Kidney (tissue), 14 donors: ENCODE data around the gene URM1. TPM values are rescaled to one million over a fixed set of nuclear protein-coding genes. Genes with fewer than 3 reads are reported as not detected.
A peak's percentile ranks its signal among the peaks of the same experiment; 100 is the strongest.
"Not testable (repeated sequence)": the region's sequence is repeated elsewhere in the genome, so short reads cannot be mapped to it uniquely, and the experiment has no call there.

Experiments used
- DNase-seq, 5 donors: peaks; one replicate each; pipeline ENCODE4 v3.0.0-alpha.2; 2013 to 2020
- FAIRE-seq: peaks from 2 replicates; lab custom pipeline; 2012; peaks lifted over from hg19 to GRCh38; lab: Jason Lieb, UNC
- H3K27ac ChIP-seq, 2 donors: one replicate each; pipeline ENCODE4 v1.7.0; 2013; ENCODE audit warnings: low read depth in 2 of 2, low read length in 2 of 2, inconsistent platforms in 1 of 2
- H3K27me3 ChIP-seq: one replicate; pipeline ENCODE4 v1.7.1; 2013; ENCODE audit warnings: low read length, inconsistent platforms; ENCODE audit not compliant: control insufficient read depth, insufficient read depth
- H3K36me3 ChIP-seq, 3 donors: one replicate each; pipeline versions ENCODE4 v1.7.0 to v1.7.1; 2013; ENCODE audit warnings: low read length in 3 of 3, control low read depth in 1 of 3, inconsistent platforms in 1 of 3; ENCODE audit not compliant: insufficient read depth in 3 of 3, control insufficient read depth in 2 of 3
- H3K4me1 ChIP-seq, 3 donors: one replicate each; pipeline versions ENCODE4 v1.7.0 to v1.7.1; 2013; ENCODE audit warnings: low read length in 3 of 3, inconsistent platforms in 1 of 3, low read depth in 1 of 3; ENCODE audit not compliant: control insufficient read depth in 2 of 3, insufficient read depth in 2 of 3
- H3K4me3 ChIP-seq, 3 donors: one replicate each; pipeline versions ENCODE4 v1.7.0 to v1.8.1; 2013; ENCODE audit warnings: low read length in 3 of 3, control low read depth in 1 of 3, inconsistent platforms in 1 of 3
- H3K9ac ChIP-seq, 3 donors: one replicate each; pipeline versions ENCODE4 v1.7.0 to v1.7.1; 2013; ENCODE audit warnings: low read length in 3 of 3, control low read depth in 1 of 3, inconsistent platforms in 1 of 3
- H3K9me3 ChIP-seq, 3 donors: one replicate each; pipeline versions ENCODE4 v1.7.0 to v1.7.1; 2013; ENCODE audit warnings: low read length in 3 of 3, control low read depth in 1 of 3, inconsistent platforms in 1 of 3; ENCODE audit not compliant: control insufficient read depth in 2 of 3, insufficient read depth in 1 of 3
- intact Hi-C: fragments of 100-400 bp; cut with DNase I; formaldehyde crosslinking; loops from one replicate; pipeline ENCODE4 v1.11.1; 2022
- polyA plus RNA-seq: library from polyadenylated mRNA; stranded (reverse); fragments of 350-450 nt; fragmentation: Illumina TruSeq; extraction: RNeasy Lipid Tissue Mini Kit (QIAGEN cat#74804); gene quantifications from one replicate; pipeline ENCODE4 v1.2.3, GENCODE V29; 2014; ENCODE audit warnings: low read depth, low replicate concordance; ENCODE audit not compliant: insufficient read depth
- total RNA-seq: library from RNA; stranded (reverse); fragmentation: NEBNext Ultra II Directional; extraction: Animal tissue kit (Norgen Biotek cat#: 25700); gene quantifications from one replicate; pipeline ENCODE4 v1.2.1, GENCODE V29; 2021
- TF ChIP-seq, protein P1 (sequence below): IDR thresholded peaks from 3 replicates; pipeline ENCODE4 v1.5.1; 2012; ENCODE audit warnings: mild to moderate bottlenecking, moderate library complexity, borderline replicate concordance; ENCODE audit not compliant: insufficient read depth; ENCODE audit errors: extremely low read depth
- donor health status: control.
- donor health status: control.
- donor health status: control.
- donor health status: control.
- donor health status: control.
- donor health status: DM: yes; HTN: yes; CAD: no.
- donor health status: Normal renal cell carcinoma (clear cell type).

Gene URM1
- total and polyA plus RNA-seq, 2 donors from 2014 or later, result 55.2 to 55.9 TPM

DNA sequence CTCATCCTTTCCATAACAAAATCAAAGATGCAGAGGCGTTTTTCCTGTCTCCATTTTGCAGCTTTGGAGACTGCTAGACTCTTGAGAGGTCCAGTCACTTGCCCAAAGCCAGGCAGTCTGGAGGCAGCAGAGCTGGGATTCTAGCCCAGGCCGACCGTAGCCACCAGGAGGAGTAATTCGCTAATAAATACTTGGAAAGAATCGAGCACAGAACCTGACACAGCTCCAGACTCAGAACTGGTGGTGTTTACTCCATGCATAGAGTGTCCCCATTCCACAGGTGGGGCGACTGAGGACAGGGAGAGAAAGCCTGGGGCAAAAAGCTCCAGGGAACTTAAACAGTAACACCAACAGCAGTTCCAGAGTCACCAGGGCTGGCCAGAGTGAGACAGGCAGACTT is 38.8 kb downstream of the URM1 start:
- H3K9me3 ChIP-seq, result no peaks in the 10 kb centered on the region
- intact Hi-C loops, result no loop called here
- FAIRE-seq, result no peak
- no peak for DNase-seq
- no peak overlapping the region for H3K9ac ChIP-seq
- H3K27ac ChIP-seq, result no peak overlapping the region
- H3K4me1 ChIP-seq, result no peaks in the 10 kb centered on the region
- TF ChIP-seq, protein P1, sequence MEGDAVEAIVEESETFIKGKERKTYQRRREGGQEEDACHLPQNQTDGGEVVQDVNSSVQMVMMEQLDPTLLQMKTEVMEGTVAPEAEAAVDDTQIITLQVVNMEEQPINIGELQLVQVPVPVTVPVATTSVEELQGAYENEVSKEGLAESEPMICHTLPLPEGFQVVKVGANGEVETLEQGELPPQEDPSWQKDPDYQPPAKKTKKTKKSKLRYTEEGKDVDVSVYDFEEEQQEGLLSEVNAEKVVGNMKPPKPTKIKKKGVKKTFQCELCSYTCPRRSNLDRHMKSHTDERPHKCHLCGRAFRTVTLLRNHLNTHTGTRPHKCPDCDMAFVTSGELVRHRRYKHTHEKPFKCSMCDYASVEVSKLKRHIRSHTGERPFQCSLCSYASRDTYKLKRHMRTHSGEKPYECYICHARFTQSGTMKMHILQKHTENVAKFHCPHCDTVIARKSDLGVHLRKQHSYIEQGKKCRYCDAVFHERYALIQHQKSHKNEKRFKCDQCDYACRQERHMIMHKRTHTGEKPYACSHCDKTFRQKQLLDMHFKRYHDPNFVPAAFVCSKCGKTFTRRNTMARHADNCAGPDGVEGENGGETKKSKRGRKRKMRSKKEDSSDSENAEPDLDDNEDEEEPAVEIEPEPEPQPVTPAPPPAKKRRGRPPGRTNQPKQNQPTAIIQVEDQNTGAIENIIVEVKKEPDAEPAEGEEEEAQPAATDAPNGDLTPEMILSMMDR, result no peak
- no peaks in the 10 kb centered on the region for H3K36me3 ChIP-seq
- no peaks in the 10 kb centered on the region for H3K27me3 ChIP-seq
- no peak overlapping the region for H3K4me3 ChIP-seq

DNA sequence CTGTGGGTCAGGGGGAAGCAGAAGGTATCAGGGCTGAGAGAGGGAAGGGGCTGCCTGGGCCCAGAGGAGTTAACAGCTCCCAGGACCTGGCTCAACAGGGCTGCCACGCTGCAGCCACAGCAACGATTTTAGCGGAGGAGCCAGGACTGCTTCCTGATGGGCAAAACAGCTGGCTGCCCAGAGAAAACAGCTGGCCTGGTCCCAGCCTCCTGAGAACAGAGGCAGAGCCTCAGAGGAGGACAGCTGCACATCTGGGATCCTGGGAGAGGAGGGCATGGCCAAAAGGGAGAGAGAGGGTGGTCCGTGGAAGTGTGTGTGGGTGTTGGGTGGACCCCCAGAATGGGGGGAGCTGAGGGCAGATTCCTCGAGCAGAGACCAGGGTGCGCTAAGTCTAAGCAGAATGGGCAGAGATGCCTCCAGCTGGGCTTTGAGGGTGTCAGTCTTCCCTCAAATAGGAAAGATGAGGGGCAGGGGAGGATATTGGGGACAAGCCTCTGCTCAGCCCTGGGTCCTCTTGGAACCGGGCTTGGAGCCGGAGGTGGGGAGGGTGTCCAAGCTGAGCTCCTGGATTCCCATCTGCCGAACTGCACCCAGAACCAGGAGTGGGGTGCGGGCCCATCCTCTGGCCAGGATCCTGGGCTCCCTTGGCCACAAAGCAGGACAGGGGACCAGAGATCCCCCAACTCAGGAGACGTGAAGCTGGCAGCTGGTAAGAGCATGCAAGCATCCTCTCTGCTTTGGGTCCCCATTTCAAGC is 40.4 kb downstream of the URM1 start:
- H3K36me3 ChIP-seq, result no peaks in the 10 kb centered on the region
- no peak overlapping the region for H3K9ac ChIP-seq
- no peak overlapping the region for H3K27ac ChIP-seq
- no peaks in the 10 kb centered on the region for H3K9me3 ChIP-seq
- H3K4me3 ChIP-seq, result no peak overlapping the region
- FAIRE-seq (no peak), DNase-seq (no peak)
- intact Hi-C loops, result no loop called here
- H3K27me3 ChIP-seq, result no peaks in the 10 kb centered on the region
- no peaks in the 10 kb centered on the region for H3K4me1 ChIP-seq
- TF ChIP-seq, protein P1, result no peak

DNA sequence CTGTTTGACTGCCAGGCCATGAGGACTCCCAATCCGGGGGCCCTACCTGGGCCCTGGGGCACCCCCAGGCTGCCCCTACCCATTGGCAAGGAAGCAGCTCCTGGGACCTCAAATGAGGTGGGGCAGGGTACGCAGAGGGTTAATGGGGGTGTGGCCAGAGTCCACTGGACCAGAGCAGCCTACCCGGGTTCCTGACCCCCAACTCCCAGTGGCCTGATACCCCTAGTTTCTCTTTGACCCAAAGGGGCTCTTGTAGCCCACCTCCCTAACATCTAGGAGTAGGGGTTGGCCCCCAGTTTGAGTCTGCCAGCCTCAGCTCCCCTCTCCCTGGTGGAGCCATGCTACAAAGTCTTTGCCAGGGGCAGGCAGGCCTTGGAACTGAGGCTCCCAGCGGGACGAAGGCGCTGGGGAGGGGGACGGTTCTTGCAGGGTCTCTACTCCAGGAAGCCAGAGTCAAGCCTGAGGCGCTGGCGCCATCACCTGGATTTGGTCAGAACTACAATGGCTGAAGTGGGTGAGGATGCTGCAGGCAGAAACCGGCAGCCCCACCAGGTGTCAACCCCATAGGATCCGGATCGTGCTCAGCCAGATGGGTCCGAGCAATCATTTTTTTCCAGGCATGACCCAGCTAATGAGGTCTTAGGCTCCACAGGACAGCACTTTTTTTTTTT is 41.1 kb downstream of the URM1 start:
- Histone ChIP-seq H3K9ac (no peak overlapping the region), H3K4me3 (no peak overlapping the region), H3K27me3 (no peaks in the 10 kb centered on the region), H3K27ac (no peak overlapping the region), H3K4me1 (no peaks in the 10 kb centered on the region), H3K36me3 (no peaks in the 10 kb centered on the region), H3K9me3 (no peaks in the 10 kb centered on the region)
- TF ChIP-seq, protein P1, result peak; percentile 45
- FAIRE-seq (no peak), DNase-seq (peak in 4 of 5 donors; percentile 82 to 88 (median 87))
- intact Hi-C loops, result no loop called here

DNA sequence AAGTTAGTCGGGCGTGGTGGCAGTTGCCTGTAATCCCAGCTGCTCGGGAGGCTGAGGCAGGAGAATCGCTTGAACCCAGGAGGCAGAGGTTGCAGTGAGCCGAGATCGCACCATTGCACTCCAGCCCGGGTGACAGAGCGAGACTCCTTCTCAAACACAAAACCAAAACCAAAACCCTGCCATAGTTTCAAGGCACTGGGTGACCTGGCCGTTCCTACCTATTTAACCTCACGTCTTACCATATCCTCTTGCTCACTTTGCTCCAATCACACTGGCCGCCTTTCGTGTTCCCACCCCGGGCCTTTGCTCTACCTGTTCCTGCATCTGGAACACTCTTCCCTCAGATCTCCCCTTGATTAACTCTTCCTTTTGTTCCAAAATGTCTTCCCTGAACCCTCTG is 42.6 kb downstream of the URM1 start:
- intact Hi-C loops, H3K27me3 ChIP-seq: not testable (repeated sequence)

More for the DNA sequence above, 42.6 kb downstream of the URM1 start:
- H3K27ac ChIP-seq, H3K4me1 ChIP-seq, H3K9ac ChIP-seq, DNase-seq, H3K4me3 ChIP-seq, FAIRE-seq, H3K36me3 ChIP-seq, H3K9me3 ChIP-seq: not testable (repeated sequence)
